Osteocyte (in vitro differentiated cells): ENCODE data around the gene GRM7. TPM values are rescaled to one million over a fixed set of nuclear protein-coding genes. Genes with fewer than 3 reads are reported as not detected.

Experiments used
- DNase-seq: peaks from one replicate; pipeline ENCODE4 v3.0.0; 2021; ENCODE audit warnings: mixed read lengths; ENCODE audit not compliant: unreplicated experiment; ENCODE audit errors: extremely low spot score
- H3K27ac Mint-ChIP-seq: one replicate; pipeline ENCODE4 v1.8.0; 2021; ENCODE audit warnings: mild to moderate bottlenecking, mixed read lengths; ENCODE audit not compliant: unreplicated experiment
- H3K27me3 Mint-ChIP-seq: one replicate; pipeline ENCODE4 v1.8.0; 2021; ENCODE audit warnings: mixed read lengths; ENCODE audit not compliant: unreplicated experiment
- H3K36me3 Mint-ChIP-seq: one replicate; pipeline ENCODE4 v1.8.0; 2021; ENCODE audit warnings: mixed read lengths; ENCODE audit not compliant: unreplicated experiment
- H3K4me1 Mint-ChIP-seq: one replicate; pipeline ENCODE4 v1.8.0; 2021; ENCODE audit warnings: mixed read lengths; ENCODE audit not compliant: unreplicated experiment
- H3K4me3 Mint-ChIP-seq: one replicate; pipeline ENCODE4 v1.8.0; 2021; ENCODE audit warnings: mild to moderate bottlenecking, moderate library complexity, mixed read lengths; ENCODE audit not compliant: unreplicated experiment
- H3K9me3 Mint-ChIP-seq: one replicate; pipeline ENCODE4 v1.8.0; 2021; ENCODE audit warnings: mixed read lengths; ENCODE audit not compliant: unreplicated experiment
- CTCF ChIP-seq: fragments of 200-600 bp; sonication (generic); IDR thresholded peaks from 2 replicates; pipeline ENCODE4 v1.5.0; 2021; ENCODE audit warnings: antibody characterized with exemption, mild to moderate bottlenecking, moderate library complexity
- total RNA-seq: library from RNA; stranded (reverse); gene quantifications from 2 replicates; pipeline ENCODE4 v1.2.1, GENCODE V29; 2021

The GRM7 gene
- total RNA-seq, 1 donor from 2014 or later, result not detected

DNA sequence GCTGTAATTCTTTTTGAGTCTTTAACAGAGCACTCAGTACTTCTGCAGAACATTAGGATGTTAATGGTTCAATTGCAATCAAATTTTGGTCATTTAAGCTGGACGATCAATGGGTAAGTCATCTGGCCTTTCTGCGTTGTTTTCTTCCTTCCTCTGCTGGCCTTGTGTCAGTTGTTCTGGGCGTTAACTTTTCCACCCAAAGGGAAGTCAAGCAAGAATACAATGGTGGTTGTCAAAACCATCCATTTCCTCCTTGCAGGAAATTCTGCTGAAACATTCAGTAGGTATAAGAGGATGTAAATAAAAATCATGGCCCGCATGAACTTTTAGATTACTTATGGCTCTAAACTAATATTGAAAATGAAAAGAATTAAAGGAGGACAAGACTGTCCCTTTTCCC is 584.0 kb downstream of the GRM7 start:
- peaks cover 5% of the 10 kb centered on the region for H3K9me3 Mint-ChIP-seq
- H3K36me3 Mint-ChIP-seq, result no peaks in the 10 kb centered on the region
- TF ChIP-seq CTCF, result no peak
- no peak overlapping the region for H3K4me3 Mint-ChIP-seq
- H3K4me1 Mint-ChIP-seq, result no peaks in the 10 kb centered on the region
- DNase-seq, result no peak
- no peaks in the 10 kb centered on the region for H3K27me3 Mint-ChIP-seq
- H3K27ac Mint-ChIP-seq, result no peak overlapping the region

GRCh38 chr3:7445331-7445730 is 584.4 kb downstream of the GRM7 start:
- H3K27me3 Mint-ChIP-seq, result no peaks in the 10 kb centered on the region
- H3K4me1 Mint-ChIP-seq, result no peaks in the 10 kb centered on the region
- DNase-seq, result no peak
- no peak overlapping the region for H3K4me3 Mint-ChIP-seq
- H3K36me3 Mint-ChIP-seq, result no peaks in the 10 kb centered on the region
- no peak overlapping the region for H3K27ac Mint-ChIP-seq
- no peak for TF ChIP-seq CTCF
- peaks cover 5% of the 10 kb centered on the region for H3K9me3 Mint-ChIP-seq

DNA sequence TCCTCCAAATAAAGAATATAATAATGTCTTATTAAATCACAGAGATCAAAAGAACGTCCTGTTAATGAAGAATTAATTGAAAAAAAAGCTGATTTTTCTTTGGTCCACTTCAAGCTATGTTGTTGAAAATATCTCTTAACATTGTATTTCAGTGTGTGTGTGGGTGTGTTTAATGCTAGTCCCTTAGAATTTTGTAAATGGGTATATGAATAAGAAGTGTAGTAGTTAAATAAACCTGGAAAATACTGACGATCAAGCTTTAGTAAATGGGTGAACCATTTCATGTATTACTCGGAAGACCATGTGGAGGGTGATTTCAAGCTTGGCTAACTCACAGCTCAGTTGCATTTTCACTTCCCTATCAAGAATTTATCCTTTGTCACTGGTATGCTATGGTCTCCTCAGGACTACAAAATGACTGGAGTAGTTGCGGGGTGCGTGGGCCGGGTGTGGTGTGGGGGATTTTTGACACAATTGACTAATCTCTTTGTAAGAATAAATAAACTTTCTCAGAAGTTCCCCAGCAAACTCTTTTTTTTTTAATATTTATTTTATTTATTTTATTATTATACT is 586.4 kb downstream of the GRM7 start:
- Mint-ChIP-seq H3K27ac (no peak overlapping the region), H3K4me3 (no peak overlapping the region), H3K9me3 (peaks cover 2% of the 10 kb centered on the region), H3K36me3 (no peaks in the 10 kb centered on the region), H3K4me1 (no peaks in the 10 kb centered on the region), H3K27me3 (no peaks in the 10 kb centered on the region)
- TF ChIP-seq CTCF, result no peak
- no peak for DNase-seq

DNA sequence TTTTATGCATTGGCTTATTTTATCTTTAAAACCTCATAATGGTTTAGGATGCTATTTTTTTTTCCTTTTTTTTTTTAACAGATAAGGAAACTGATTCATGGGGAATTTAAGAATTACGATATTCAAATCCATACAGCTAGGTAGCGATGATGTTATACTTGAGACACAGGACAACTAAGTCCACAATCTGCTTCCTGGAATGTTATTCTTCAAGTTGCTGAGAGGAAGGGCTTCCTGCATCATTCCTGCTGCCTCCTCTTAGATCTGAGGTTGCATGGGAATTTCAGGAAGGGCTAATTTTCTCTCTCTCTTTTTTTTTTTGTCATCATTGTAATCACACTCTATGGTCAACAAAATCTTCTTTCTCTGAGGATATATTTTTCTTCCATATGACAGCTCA is 595.5 kb downstream of the GRM7 start:
- H3K4me1 Mint-ChIP-seq, result no peaks in the 10 kb centered on the region
- H3K9me3 Mint-ChIP-seq, result no peaks in the 10 kb centered on the region
- no peak for DNase-seq
- H3K27me3 Mint-ChIP-seq, result peaks cover 5% of the 10 kb centered on the region
- H3K4me3 Mint-ChIP-seq, result no peak overlapping the region
- H3K36me3 Mint-ChIP-seq, result no peaks in the 10 kb centered on the region
- H3K27ac Mint-ChIP-seq, result no peak overlapping the region
- no peak for TF ChIP-seq CTCF

DNA sequence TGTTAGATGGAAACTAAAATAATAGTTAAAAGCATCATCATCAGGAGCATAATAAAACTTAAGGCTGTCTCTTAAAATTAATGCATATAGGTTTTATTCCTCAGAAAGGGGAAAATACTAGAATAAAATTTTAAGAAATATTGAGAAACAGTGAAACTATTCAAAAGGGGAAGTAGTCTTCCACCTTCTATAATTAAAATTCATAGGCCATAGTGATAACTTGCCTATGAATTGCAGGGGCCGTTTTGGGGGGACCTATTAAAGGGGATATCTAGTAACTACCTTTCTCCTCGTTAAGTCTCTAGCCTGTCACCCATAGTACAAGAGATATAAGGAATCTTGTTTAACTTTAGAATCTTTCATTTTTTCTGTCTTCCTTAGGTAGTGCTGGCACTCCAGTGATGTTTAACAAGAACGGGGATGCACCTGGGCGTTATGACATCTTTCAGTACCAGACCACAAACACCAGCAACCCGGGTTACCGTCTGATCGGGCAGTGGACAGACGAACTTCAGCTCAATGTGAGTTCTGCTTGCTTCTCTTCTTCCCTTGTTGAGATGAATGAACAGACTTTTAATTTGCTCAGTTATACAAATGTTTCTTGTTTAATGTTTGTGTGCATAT is 600.4 kb downstream of the GRM7 start:
- Mint-ChIP-seq H3K27ac (no peak overlapping the region), H3K36me3 (no peaks in the 10 kb centered on the region), H3K9me3 (no peaks in the 10 kb centered on the region), H3K4me3 (no peak overlapping the region), H3K4me1 (no peaks in the 10 kb centered on the region), H3K27me3 (peaks cover 7% of the 10 kb centered on the region)
- TF ChIP-seq CTCF, result no peak
- no peak for DNase-seq
